GM12875 (cell line): ENCODE measurements around the gene CLEC16A.

Experiments
- H3K4me3 ChIP-seq: one replicate; pipeline ENCODE4 v1.5.1; 2011; ENCODE audit warnings: low read depth, low read length, control low read depth
- TF ChIP-seq, protein P1 (sequence below): IDR thresholded peaks from 2 replicates; pipeline ENCODE4 v1.5.1; 2011; ENCODE audit warnings: low read depth, mild to moderate bottlenecking, control low read depth, inconsistent platforms, low read length, moderate library complexity, borderline replicate concordance; ENCODE audit not compliant: insufficient read depth

The CLEC16A gene

GRCh38 chr16:10938321-10938720, 6.0 kb upstream of the CLEC16A start:
- peak overlapping the region; percentile 15 for H3K4me3 ChIP-seq

DNA sequence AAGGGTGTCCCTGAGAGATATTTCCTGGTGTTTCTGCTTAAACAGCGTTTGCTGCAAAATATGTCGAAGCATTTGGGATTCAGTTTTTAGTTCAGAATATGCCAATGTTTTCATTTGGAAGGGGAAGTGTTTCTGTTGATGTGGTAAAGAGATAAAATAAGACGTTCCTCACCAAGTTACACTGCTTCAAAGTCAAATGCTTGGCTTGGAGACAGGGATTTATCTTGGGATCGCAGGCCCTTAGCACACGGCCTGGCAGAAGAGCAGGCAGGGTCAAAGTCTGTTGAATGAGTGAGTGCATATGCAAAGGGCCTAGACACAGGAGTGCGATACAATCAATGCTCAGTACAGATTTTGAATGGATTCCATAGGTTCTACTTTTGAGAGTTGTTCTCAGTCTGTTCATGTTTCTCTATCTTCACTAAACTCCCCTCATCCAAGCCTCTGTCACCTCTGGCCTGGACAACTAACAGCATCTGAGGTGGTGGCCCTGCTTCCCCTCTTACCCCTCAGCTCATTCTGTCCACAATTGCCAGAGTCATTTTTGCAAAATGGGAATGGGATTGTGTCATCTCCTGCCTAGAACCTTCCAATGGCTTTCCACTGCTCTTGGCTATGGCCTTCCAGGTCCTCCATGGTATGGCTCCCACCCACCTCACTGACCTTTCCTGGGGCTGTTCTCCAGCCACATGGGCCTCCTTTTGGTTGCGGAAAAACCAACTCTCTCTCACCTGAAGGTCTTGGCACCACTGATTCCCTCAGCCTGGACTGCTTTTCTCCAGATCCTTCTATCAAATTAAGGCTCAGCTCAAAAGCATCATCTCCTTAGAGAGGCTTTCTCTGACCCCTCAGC, 5.3 kb upstream of the CLEC16A start:
- TF ChIP-seq, protein P1, sequence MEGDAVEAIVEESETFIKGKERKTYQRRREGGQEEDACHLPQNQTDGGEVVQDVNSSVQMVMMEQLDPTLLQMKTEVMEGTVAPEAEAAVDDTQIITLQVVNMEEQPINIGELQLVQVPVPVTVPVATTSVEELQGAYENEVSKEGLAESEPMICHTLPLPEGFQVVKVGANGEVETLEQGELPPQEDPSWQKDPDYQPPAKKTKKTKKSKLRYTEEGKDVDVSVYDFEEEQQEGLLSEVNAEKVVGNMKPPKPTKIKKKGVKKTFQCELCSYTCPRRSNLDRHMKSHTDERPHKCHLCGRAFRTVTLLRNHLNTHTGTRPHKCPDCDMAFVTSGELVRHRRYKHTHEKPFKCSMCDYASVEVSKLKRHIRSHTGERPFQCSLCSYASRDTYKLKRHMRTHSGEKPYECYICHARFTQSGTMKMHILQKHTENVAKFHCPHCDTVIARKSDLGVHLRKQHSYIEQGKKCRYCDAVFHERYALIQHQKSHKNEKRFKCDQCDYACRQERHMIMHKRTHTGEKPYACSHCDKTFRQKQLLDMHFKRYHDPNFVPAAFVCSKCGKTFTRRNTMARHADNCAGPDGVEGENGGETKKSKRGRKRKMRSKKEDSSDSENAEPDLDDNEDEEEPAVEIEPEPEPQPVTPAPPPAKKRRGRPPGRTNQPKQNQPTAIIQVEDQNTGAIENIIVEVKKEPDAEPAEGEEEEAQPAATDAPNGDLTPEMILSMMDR, result no peak
- H3K4me3 ChIP-seq, result no peak overlapping the region

More at GRCh38 chr16:10938321-10938720, 6.0 kb upstream of the CLEC16A start:
- TF ChIP-seq, protein P1, result no peak

DNA sequence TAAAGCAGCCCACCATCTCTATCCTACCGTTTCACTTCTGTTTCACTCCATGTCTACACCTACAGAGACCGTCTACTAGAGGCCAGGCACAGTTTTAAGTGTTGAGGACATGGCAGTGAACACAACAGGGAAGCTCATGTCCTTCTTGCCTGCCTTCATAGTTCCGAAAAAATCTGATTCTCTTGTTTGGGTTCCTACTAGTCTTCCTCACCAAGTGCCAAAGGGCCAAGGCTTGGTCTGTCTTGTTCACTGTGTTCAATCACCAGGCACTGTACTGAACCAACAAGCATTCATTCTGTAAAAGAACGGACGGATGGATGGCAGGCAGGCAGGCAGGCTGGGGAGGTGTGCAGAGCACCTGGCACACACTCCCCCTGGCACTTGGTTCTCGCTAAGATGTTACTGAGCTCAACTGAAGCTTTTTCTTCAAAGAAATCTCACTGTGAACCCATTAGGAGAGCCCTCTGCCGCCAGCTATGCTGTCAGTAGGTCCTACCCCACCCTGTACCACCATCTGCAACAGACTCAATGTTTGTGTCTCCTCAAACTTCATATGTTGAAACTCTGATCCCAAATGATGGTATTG, 4.6 kb upstream of the CLEC16A start:
- TF ChIP-seq, protein P1, result no peak
- no peak overlapping the region for H3K4me3 ChIP-seq

DNA sequence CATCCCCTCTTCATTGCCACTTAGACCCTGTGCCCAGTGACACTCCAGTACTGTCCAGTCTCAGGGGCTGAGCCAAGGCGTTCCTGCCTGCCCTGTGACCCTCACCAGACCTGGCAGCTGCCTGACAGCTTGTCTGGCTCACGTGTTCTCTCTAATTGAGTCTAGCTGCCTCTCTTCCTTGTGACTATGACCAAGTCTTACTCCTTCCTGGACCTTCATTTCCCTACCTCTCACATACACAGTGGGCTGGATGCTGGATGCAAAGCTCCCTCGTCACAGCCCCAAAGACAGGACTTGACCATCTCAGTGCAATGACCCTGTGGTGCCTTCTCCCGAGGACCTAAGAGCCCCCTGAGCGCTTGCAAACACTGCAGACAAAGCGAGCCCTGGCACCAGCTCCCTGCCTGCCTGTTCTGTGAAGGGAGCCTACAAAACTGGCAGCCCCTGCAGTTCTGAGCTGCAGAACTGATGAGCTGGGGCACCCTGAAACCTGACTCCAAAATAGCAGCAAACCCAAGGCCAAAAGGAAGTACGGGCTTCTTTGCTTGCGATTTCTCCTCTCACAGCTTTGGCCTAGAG, 3.8 kb upstream of the CLEC16A start:
- TF ChIP-seq, protein P1, result no peak
- peak overlapping the region; percentile 63 for H3K4me3 ChIP-seq

GRCh38 chr16:10941127-10941933, 3.0 kb upstream of the CLEC16A start:
- TF ChIP-seq, protein P1, result no peak
- peak overlapping the region; percentile 63 for H3K4me3 ChIP-seq

DNA sequence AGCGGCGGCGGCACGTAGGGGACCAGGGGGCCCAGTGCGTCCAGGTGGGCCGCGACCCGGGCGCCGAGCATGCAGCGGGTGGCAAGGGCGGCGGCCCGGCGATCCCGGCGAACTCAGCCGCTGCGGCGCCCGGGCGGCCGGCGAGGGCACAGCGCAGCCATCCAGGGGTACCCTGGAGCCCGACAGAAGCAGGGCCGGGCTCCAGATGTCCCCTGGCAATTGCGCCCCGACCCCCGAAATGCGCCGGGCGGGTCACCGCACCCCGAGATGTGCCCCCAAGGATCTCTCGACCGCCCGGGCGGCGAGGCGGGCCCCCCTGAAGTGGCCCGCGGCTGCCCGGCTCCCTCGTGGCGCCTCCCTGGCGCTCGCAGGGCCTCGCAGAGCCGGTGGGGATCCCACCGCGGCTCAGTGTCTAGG, 2.4 kb upstream of the CLEC16A start:
- peak overlapping the region; percentile 63 for H3K4me3 ChIP-seq
